IMR-90 (cell line): ENCODE results near the gene RAB11B. TPM values are rescaled to one million over a fixed set of nuclear protein-coding genes. Genes with fewer than 3 reads are reported as not detected.
"Not testable (repeated sequence)": the region's sequence is repeated elsewhere in the genome, so short reads cannot be mapped to it uniquely, and the experiment has no call there.

Experiments
- ATAC-seq: fragments of 200-7000 bp; cut with Tn5 transposase; 2 replicates; pipeline ENCODE4 v1.9.1; 2020; ENCODE audit warnings: low read depth, mild to moderate bottlenecking, moderate library complexity
- BruUV-seq: library from RNA; stranded (reverse); fragments of 400-500 nt; replicated peaks from 2 replicates; lab custom pipeline; 2021; lab: Mats Ljungman, UMichigan
- CTCF ChIA-PET: fragments of 300-600 bp; formaldehyde crosslinking; extraction: SDS; loops from one replicate; lab custom pipeline; 2021; ENCODE audit warnings: antibody characterized with exemption; lab: Yijun Ruan, JAX
- POLR2A ChIA-PET: fragments of 300-600 bp; sonication (Branson Sonifier 250); formaldehyde crosslinking; loops from one replicate; lab custom pipeline; 2022; ENCODE audit warnings: antibody characterized with exemption; ENCODE audit not compliant: unreplicated experiment; lab: Charles Lee
- DNase-seq: peaks from one replicate; pipeline ENCODE4 v3.0.0; 2013
- H2AFZ ChIP-seq: replicated peaks from 2 replicates; pipeline ENCODE3; 2013; ENCODE audit warnings: low read length, mild to moderate bottlenecking; ENCODE audit not compliant: poor library complexity
- H2AK5ac ChIP-seq: 2 replicates; pipeline ENCODE4 v1.6.1; 2013; ENCODE audit warnings: low read depth, low read length, inconsistent platforms
- H2AK9ac ChIP-seq: replicated peaks from 2 replicates; pipeline ENCODE3; 2013; ENCODE audit warnings: mild to moderate bottlenecking, low read depth, low read length, moderate library complexity; ENCODE audit not compliant: poor library complexity
- H2BK120ac ChIP-seq: 2 replicates; pipeline ENCODE4 v1.6.1; 2013; ENCODE audit warnings: low read depth, low read length, inconsistent platforms
- H2BK15ac ChIP-seq: 3 replicates; pipeline ENCODE4 v1.6.1; 2013; ENCODE audit warnings: low read depth, low read length, inconsistent platforms
- H2BK20ac ChIP-seq: 2 replicates; pipeline ENCODE4 v1.6.1; 2013; ENCODE audit warnings: low read depth, mild to moderate bottlenecking, inconsistent platforms, low read length, moderate library complexity
- H2BK5ac ChIP-seq: 2 replicates; pipeline ENCODE4 v1.6.1; 2013; ENCODE audit warnings: mild to moderate bottlenecking, low read depth, low read length, inconsistent platforms; ENCODE audit not compliant: poor library complexity, severe bottlenecking
- H3K14ac ChIP-seq: replicated peaks from 2 replicates; pipeline ENCODE4 v1.6.1; 2013; ENCODE audit warnings: low read depth, low read length, inconsistent platforms
- H3K18ac ChIP-seq: 2 replicates; pipeline ENCODE4 v1.6.1; 2013; ENCODE audit warnings: low read depth, low read length, control low read depth
- H3K23ac ChIP-seq: 2 replicates; pipeline ENCODE4 v1.6.1; 2013; ENCODE audit warnings: low read depth, low read length, inconsistent platforms
- H3K27ac ChIP-seq: 2 replicates; pipeline ENCODE4 v1.5.1; 2013; ENCODE audit warnings: mild to moderate bottlenecking, control low read depth, low read length; ENCODE audit not compliant: insufficient read depth
- H3K27me3 ChIP-seq: 2 replicates; pipeline ENCODE4 v1.6.1; 2013; ENCODE audit warnings: low read length; ENCODE audit not compliant: control insufficient read depth, insufficient read depth
- H3K36me3 ChIP-seq: 2 replicates; pipeline ENCODE4 v1.6.1; 2013; ENCODE audit warnings: low read length, mixed read lengths; ENCODE audit not compliant: control insufficient read depth, insufficient read depth
- H3K4ac ChIP-seq: 2 replicates; pipeline ENCODE4 v1.6.1; 2013; ENCODE audit warnings: low read depth, low read length, inconsistent platforms
- H3K4me1 ChIP-seq: 2 replicates; pipeline ENCODE4 v1.6.1; 2013; ENCODE audit warnings: low read length, mixed read lengths; ENCODE audit not compliant: control insufficient read depth, insufficient read depth
- H3K4me2 ChIP-seq: 2 replicates; pipeline ENCODE4 v1.6.1; 2013; ENCODE audit warnings: low read depth, mild to moderate bottlenecking, control low read depth, low read length, moderate library complexity
- H3K4me3 ChIP-seq: 2 replicates; pipeline ENCODE4 v1.5.1; 2013; ENCODE audit warnings: low read depth, mild to moderate bottlenecking, control low read depth, low read length, moderate library complexity; ENCODE audit not compliant: insufficient read depth
- H3K56ac ChIP-seq: 2 replicates; pipeline ENCODE4 v1.6.1; 2013; ENCODE audit warnings: low read length, inconsistent platforms; ENCODE audit not compliant: insufficient read depth; ENCODE audit errors: extremely low read depth
- H3K79me1 ChIP-seq, 2 experiments: 2 replicates each; pipeline ENCODE4 v1.6.1; 2013; ENCODE audit warnings: low read length in 2 of 2, inconsistent platforms in 1 of 2, low read depth in 1 of 2
- H3K9ac ChIP-seq: 2 replicates; pipeline ENCODE4 v1.6.1; 2013; ENCODE audit warnings: low read depth, low read length, control low read depth
- H3K9me1 ChIP-seq: 2 replicates; pipeline ENCODE4 v1.6.1; 2013; ENCODE audit warnings: low read length, inconsistent platforms; ENCODE audit not compliant: insufficient read depth
- H3K9me3 ChIP-seq: 2 replicates; pipeline ENCODE4 v1.6.1; 2013; ENCODE audit warnings: low read length; ENCODE audit not compliant: control insufficient read depth, insufficient read depth
- H4K20me1 ChIP-seq: 2 replicates; pipeline ENCODE4 v1.6.1; 2013; ENCODE audit warnings: low read length, inconsistent platforms; ENCODE audit not compliant: insufficient read depth
- H4K5ac ChIP-seq: 2 replicates; pipeline ENCODE4 v1.6.1; 2013; ENCODE audit warnings: mild to moderate bottlenecking, low read depth, low read length, control low read depth
- H4K8ac ChIP-seq, 2 experiments: 2 replicates each; pipeline ENCODE4 v1.6.1; 2013; ENCODE audit warnings: low read depth in 2 of 2, low read length in 2 of 2, control low read depth in 1 of 2, inconsistent platforms in 1 of 2
- H4K91ac ChIP-seq: 2 replicates; pipeline ENCODE4 v1.6.1; 2013; ENCODE audit warnings: low read depth, low read length, inconsistent platforms; ENCODE audit not compliant: insufficient read depth
- POLR2A ChIP-seq: IDR thresholded peaks from 2 replicates; pipeline ENCODE4 v1.6.1; 2012; ENCODE audit warnings: mild to moderate bottlenecking, low read depth, low read length
- RAD21 ChIP-seq: IDR thresholded peaks from 2 replicates; pipeline ENCODE4 v1.6.1; 2012; ENCODE audit warnings: low read length, improper control_type of control experiment
- RCOR1 ChIP-seq: IDR thresholded peaks from 2 replicates; pipeline ENCODE4 v1.6.1; 2012; ENCODE audit warnings: mild to moderate bottlenecking, low read length, improper control_type of control experiment; ENCODE audit not compliant: insufficient replicate concordance
- WGBS, 2 experiments: methylation state at CpG; one replicate each; pipeline versions ENCODE4 v1.1.5 to v1.1.7; 2013; ENCODE audit warnings: missing lambda C conversion rate in 2 of 2; ENCODE audit not compliant: insufficient read length in 1 of 2; ENCODE audit errors: extremely low coverage in 2 of 2; 5-methylcytosine and 5-hydroxymethylcytosine counted together
- dilution Hi-C: fragments of 300-500 bp; cut with HindIII; formaldehyde crosslinking; loops from one replicate; pipeline ENCODE4 v1.14.3; 2018; ENCODE audit warnings: low sequenced_read_pairs; ENCODE audit not compliant: unreplicated experiment
- in situ Hi-C: fragments of 300-500 bp; cut with MboI; formaldehyde crosslinking; loops from 3 replicates; pipeline ENCODE4 v1.14.3; 2019; ENCODE audit warnings: low sequenced_read_pairs, inconsistent platforms, mixed read lengths
- intact Hi-C: fragments of 100-400 bp; cut with micrococcal nuclease; formaldehyde crosslinking; loops from 2 replicates; pipeline ENCODE4 v1.10.0; 2022
- polyA plus RNA-seq, 3 experiments: library from polyadenylated mRNA; depleted of rRNA; stranded (reverse); fragments of >200 nt; gene quantifications; 2 replicates each; pipeline ENCODE4 v1.2.3, GENCODE V29; 2012; ENCODE audit warnings: low replicate concordance in 1 of 3
- total RNA-seq: library from RNA; depleted of rRNA; stranded (reverse); fragments of >200 nt; gene quantifications from 2 replicates; pipeline ENCODE4 v1.2.3, GENCODE V29; 2012

RAB11B gene
- total and polyA plus RNA-seq, 2 of the 4 experiments (the other 2 are of a cell fraction): 8.2 to 117 TPM

DNA sequence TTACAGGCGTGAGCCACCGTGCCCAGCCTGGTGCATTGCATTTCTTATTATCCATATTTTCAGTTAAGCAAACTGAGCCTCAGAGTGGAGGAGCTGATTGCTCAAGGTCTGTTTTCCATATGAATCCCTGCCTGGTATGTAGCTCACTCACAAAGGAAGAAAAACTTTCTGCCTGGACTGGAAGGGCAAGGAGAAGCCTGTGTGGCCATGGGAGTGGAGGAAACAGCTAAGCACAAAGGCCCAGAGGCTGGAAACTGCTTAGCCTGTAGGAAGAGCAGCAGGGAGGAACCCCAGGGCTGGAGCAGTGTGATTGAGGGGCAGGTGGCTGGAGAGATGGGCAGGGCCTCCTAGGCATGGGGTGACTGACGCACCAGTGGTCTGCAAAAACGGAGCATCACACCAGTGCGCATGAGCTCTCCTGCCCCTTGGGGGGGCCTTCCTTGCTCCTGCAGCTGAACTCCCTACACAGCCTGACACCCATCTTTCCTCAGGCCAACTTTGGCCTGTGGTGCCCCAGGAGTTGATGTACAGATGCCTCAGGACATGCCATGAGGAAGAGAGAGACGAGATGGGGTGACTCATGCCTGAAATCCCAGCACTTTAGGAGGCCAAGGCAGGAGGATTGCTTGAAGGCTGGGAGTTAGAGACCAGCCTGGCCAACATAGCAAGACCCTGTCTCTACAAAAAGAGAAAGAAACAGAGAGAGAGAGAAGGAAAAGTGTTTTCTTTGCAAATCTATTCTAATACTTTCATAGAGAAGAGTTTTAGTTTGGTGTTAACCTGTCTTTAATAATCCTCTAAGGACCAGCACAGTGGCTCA, 51.8 kb downstream of the RAB11B start:
- Histone ChIP-seq H2AFZ (no peak overlapping the region), H3K4me3 (no peak overlapping the region), H3K56ac (no peak overlapping the region), H4K5ac (no peak overlapping the region), H3K14ac (no peak overlapping the region), H2BK20ac (no peak overlapping the region), H4K91ac (no peak overlapping the region; the same call in 1 of the 2 replicates), H3K4me1 (peaks cover 3% of the 10 kb centered on the region; the same call in 1 of the 2 replicates), H2BK5ac (no peak overlapping the region), H3K23ac (no peak overlapping the region), H3K9ac (no peak overlapping the region), H4K20me1 (peaks cover 18% of the 10 kb centered on the region), H4K8ac (no peak overlapping the region), H3K4ac (no peak overlapping the region), H3K9me3 (no peaks in the 10 kb centered on the region), H2BK120ac (no peak overlapping the region), H3K9me1 (no peaks in the 10 kb centered on the region), H3K27ac (no peak overlapping the region), H3K18ac (no peak overlapping the region), H2BK15ac (no peak overlapping the region), H2AK9ac (no peak overlapping the region), H3K4me2 (no peak overlapping the region), H3K27me3 (no peaks in the 10 kb centered on the region), H2AK5ac (no peak overlapping the region), H3K36me3 (peaks cover 3% of the 10 kb centered on the region), H3K79me1 (peaks cover 0 to 14% of the 10 kb centered on the region in 2 experiments; a peak in 2 of 4 replicates)
- ATAC-seq (no peak), DNase-seq (no peak)
- no TSS peak for BruUV-seq
- WGBS, 2 experiments: no CpG with 5 or more reads among the region's 6 CpGs
- intact Hi-C loops: no loop called here
- dilution Hi-C loops: no loop called here
- in situ Hi-C loops: no loop called here
- CTCF ChIA-PET: no interaction called here
- POLR2A ChIA-PET: interaction anchor here (0.6 kb wide), 1 partner anchor 1421 kb away, joined by 3 read pairs; no protein-coding TSS in a partner anchor
- TF ChIP-seq RCOR1 (no peak), RAD21 (no peak), POLR2A (no peak)

DNA sequence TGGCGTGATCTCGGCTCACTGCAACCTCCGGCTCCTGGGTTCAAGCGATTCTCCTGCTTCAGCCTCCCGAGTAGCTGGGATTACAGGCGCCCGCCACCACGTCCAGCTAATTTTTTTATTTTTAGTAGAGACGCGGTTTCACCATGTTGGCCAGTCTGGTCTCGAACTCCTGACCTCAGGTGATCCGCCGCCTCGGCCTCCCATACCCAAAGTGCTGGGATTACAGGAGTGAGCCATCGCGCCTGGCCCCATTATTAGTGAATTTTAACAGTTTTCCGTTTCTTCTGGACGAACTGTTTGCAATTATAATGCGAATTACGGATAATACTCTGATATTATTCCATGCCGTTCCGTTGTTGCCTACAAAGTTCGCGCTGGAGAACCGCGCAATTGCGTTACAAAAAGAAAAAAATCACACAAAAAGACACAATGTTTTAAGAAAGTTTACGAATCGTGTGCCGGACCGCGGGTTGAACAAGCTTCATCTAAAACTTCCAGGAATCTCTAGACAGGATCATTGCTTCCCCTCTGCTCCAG, 54.0 kb downstream of the RAB11B start:
- Histone ChIP-seq H3K4ac (peak overlapping the region; percentile 82), H3K4me2 (peak overlapping the region; percentile 93), H3K14ac (peak overlapping the region; percentile 92), H3K79me1 (peaks cover 0 to 30% of the 10 kb centered on the region in 2 experiments; a peak in 2 of 4 replicates), H2BK5ac (peak overlapping the region; percentile 83), H3K4me3 (peak overlapping the region; percentile 67), H3K27ac (peak overlapping the region; percentile 82), H3K23ac (peak overlapping the region; percentile 94), H4K20me1 (peaks cover 41% of the 10 kb centered on the region), H3K18ac (peak overlapping the region; percentile 62), H2BK120ac (peak overlapping the region; percentile 45), H2AFZ (peak overlapping the region; percentile 96), H4K5ac (peak overlapping the region; percentile 85), H2AK9ac (peak overlapping the region; percentile 60), H3K9ac (peak overlapping the region; percentile 91), H4K91ac (peak overlapping the region; percentile 81), H4K8ac (peak overlapping the region; percentile 66 to 81), H3K56ac (peak overlapping the region; percentile 89), H2BK15ac (peak overlapping the region; percentile 21; the same call in 2 of the 3 replicates)
- intact Hi-C loops: loop anchor here (2.0 kb wide), 2 partner anchors 19 to 63 kb away; no protein-coding TSS in a partner anchor
- ATAC-seq, H2BK20ac ChIP-seq, H3K9me1 ChIP-seq, H3K27me3 ChIP-seq, BruUV-seq, H2AK5ac ChIP-seq, in situ Hi-C loops, DNase-seq, H3K9me3 ChIP-seq, dilution Hi-C loops, H3K36me3 ChIP-seq, H3K4me1 ChIP-seq: not testable (repeated sequence)
- CTCF ChIA-PET: interaction anchor here (0.6 to 0.9 kb wide), 2 partner anchors 20 to 138 kb away, joined by 3 read pairs; no protein-coding TSS in a partner anchor
- POLR2A ChIA-PET: interaction anchor here (0.6 kb wide), 1 partner anchor 31 kb away, joined by 3 read pairs; no protein-coding TSS in a partner anchor
- 19% methylated on average over 13 of the region's 32 CpGs; no CpG with 5 or more reads in 1 of the 2 experiments for WGBS, 2 experiments
